Astrocyte (in vitro differentiated cells and primary cell): ENCODE data around the gene ATP11A.

Experiments
- CTCF ChIP-seq: IDR thresholded peaks from 2 replicates; pipeline ENCODE4 v1.5.1; 2011; ENCODE audit warnings: low read depth, mild to moderate bottlenecking, inconsistent platforms, low read length, moderate library complexity; ENCODE audit not compliant: insufficient read depth
- EZH2 ChIP-seq: IDR thresholded peaks from 2 replicates; pipeline ENCODE4 v1.6.1; 2012; ENCODE audit warnings: mild to moderate bottlenecking, low read length, inconsistent platforms; ENCODE audit not compliant: insufficient read depth

DNA sequence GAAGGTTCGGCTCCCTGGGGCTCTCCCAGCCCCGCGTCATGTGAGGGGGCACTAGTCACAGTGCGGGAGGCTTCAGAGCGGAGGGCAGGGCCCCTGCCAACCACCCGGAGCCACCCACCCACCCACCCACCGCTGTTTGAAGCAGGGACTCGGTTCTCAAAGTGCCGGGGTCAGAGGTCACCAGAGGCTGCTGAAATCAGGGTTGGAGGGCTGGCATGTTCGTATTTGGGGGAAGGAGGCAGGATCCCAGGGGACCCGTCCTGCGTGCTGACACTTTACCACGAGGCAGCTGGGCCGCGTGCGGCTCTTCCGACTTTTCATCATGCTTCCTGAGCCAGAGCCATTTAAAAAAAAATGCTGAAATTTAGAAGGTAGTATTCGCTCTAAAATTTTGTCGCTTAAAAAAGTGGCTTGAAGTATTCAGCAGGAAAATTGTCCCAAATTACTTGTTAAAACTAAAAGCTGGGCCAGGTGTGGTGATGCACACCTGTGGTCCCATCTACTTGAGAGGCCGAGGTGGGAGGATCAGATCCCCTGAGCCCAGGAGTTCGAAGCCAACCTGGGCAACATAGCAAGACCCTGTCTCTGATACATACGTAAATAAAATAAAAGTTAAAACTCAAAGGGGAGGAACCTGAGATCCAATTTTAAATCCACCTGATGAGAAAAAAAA is 21.2 kb downstream of the ATP11A start:
- TF ChIP-seq CTCF (no peak), EZH2 (no peak)
